Measurements from ENCODE around the gene HSP90AB1. TPM values are rescaled to one million over a fixed set of nuclear protein-coding genes. Genes with fewer than 3 reads are reported as not detected.

Gene HSP90AB1
- total and polyA plus RNA-seq, 9 of the 15 experiments (the other 6 are each of a cell fraction or from before 2014, with no cell fraction given), result 1,780 to 3,358 (median 2,262) TPM

- no peaks in the 10 kb centered on the region for H3K9me3 ChIP-seq (replicated peaks; ENCODE audit: control insufficient read depth, insufficient read depth, low read depth, low read length)
- 2% methylated on average over 7 of the region's 7 CpGs for WGBS (ENCODE audit: insufficient coverage, low coverage, missing lambda C conversion rate)
- FAIRE-seq (no peak), DNase-seq (ENCODE audit: extremely low read depth in 1 of 4, low spot score in 3 of 4) (no peak), ATAC-seq (no peak)
- intact Hi-C loops (cut with micrococcal nuclease), result no loop called here
- H3K79me2 ChIP-seq (ENCODE audit: control insufficient read depth, insufficient read depth, low read length), result no peaks in the 10 kb centered on the region
- H3K4me3 ChIP-seq, result no peak overlapping the region
- peaks cover 0 to 27% of the 10 kb centered on the region in 2 experiments; a peak in 2 of 5 replicates for H3K4me1 ChIP-seq (replicated peaks in 1 of 2; ENCODE audit: control insufficient read depth in 2 of 2, insufficient read depth in 2 of 2, low read length in 2 of 2)
- no peak overlapping the region for H3K4me2 ChIP-seq (ENCODE audit: insufficient read depth, low read length)
- H4K20me1 ChIP-seq (replicated peaks; ENCODE audit: control insufficient read depth, insufficient read depth, low read length), result peaks cover 16% of the 10 kb centered on the region
- peaks cover 4% of the 10 kb centered on the region for H3K9me1 ChIP-seq (ENCODE audit: control insufficient read depth, insufficient read depth, low read length)
- ChIA-PET POLR2A (interaction anchor here (0.6 to 2.2 kb wide), 5 partner anchors 16 to 45 kb away, joined by 3 to 5 read pairs (median 4); partner anchors contain the start of genes AARS2 and HSP90AB1), CTCF (ENCODE audit: low intra/inter-chr PET ratio) (no interaction called here)
- no peak for TF ChIP-seq PHF8 (IDR thresholded peaks at IDR 0.05; ENCODE audit: borderline replicate concordance, low read length)
- no peak overlapping the region for H3K9ac ChIP-seq (ENCODE audit: insufficient read depth in 1 of 2, low read depth in 2 of 2, low read length in 2 of 2)
- no peaks in the 10 kb centered on the region for H3K36me3 ChIP-seq (ENCODE audit: control insufficient read depth, insufficient read depth, low read length)
- no peak overlapping the region for H2AFZ ChIP-seq (ENCODE audit: low read depth, low read length)
- H3K27ac ChIP-seq (ENCODE audit: extremely low read depth, low read depth, low read length), result no peak overlapping the region
- in situ Hi-C loops (cut with MboI), result no loop called here
- H3K27me3 ChIP-seq (ENCODE audit: control insufficient read depth in 2 of 2, insufficient read depth in 2 of 2, low read length in 2 of 2), result peaks cover 71 to 90% of the 10 kb centered on the region in 2 experiments
- BruUV-seq (replicated peaks), result no TSS peak
Measured at GRCh38 chr6:44277763-44278162, 30.9 kb downstream of the HSP90AB1 start.

- ATAC-seq (no peak), DNase-seq (ENCODE audit: extremely low read depth in 1 of 4, low spot score in 3 of 4) (no peak), FAIRE-seq (no peak)
- H3K4me1 ChIP-seq (replicated peaks in 1 of 2; ENCODE audit: control insufficient read depth in 2 of 2, insufficient read depth in 2 of 2, low read length in 2 of 2), result peaks cover 0 to 22% of the 10 kb centered on the region in 2 experiments; a peak in 2 of 5 replicates
- peaks cover 4% of the 10 kb centered on the region for H3K9me1 ChIP-seq (ENCODE audit: control insufficient read depth, insufficient read depth, low read length)
- H3K36me3 ChIP-seq (ENCODE audit: control insufficient read depth, insufficient read depth, low read length), result no peaks in the 10 kb centered on the region
- in situ Hi-C loops (cut with MboI), result no loop called here
- 0% methylated on average over 3 of the region's 3 CpGs for WGBS (ENCODE audit: insufficient coverage, low coverage, missing lambda C conversion rate)
- no TSS peak for BruUV-seq (replicated peaks)
- no peak overlapping the region for H2AFZ ChIP-seq (ENCODE audit: low read depth, low read length)
- intact Hi-C loops (cut with micrococcal nuclease), result no loop called here
- no peak overlapping the region for H3K27ac ChIP-seq (ENCODE audit: extremely low read depth, low read depth, low read length)
- H3K9ac ChIP-seq (ENCODE audit: insufficient read depth in 1 of 2, low read depth in 2 of 2, low read length in 2 of 2), result no peak overlapping the region
- no peaks in the 10 kb centered on the region for H3K79me2 ChIP-seq (ENCODE audit: control insufficient read depth, insufficient read depth, low read length)
- CTCF ChIA-PET (ENCODE audit: low intra/inter-chr PET ratio), result no interaction called here
- no peak overlapping the region for H3K4me3 ChIP-seq
- H3K27me3 ChIP-seq (ENCODE audit: control insufficient read depth in 2 of 2, insufficient read depth in 2 of 2, low read length in 2 of 2), result peaks cover 69 to 89% of the 10 kb centered on the region in 2 experiments
- H3K9me3 ChIP-seq (replicated peaks; ENCODE audit: control insufficient read depth, insufficient read depth, low read depth, low read length), result no peaks in the 10 kb centered on the region
- H4K20me1 ChIP-seq (replicated peaks; ENCODE audit: control insufficient read depth, insufficient read depth, low read length), result peaks cover 14% of the 10 kb centered on the region
- H3K4me2 ChIP-seq (ENCODE audit: insufficient read depth, low read length), result no peak overlapping the region
- POLR2A ChIA-PET, result interaction anchor here (0.6 to 1.5 kb wide), 5 partner anchors 8 to 45 kb away, joined by 3 to 5 read pairs (median 4); partner anchors contain the start of genes AARS2, HSP90AB1 and TMEM151B
- TF ChIP-seq COPS2 (conservative IDR thresholded peaks at IDR 0.05), result no peak
- TF ChIP-seq NR2F6 (CRISPR knock-in tag; IDR thresholded peaks at IDR 0.05), result no peak
- TF ChIP-seq ZNF639 (CRISPR knock-in tag; conservative IDR thresholded peaks at IDR 0.05 in 1 of 2, IDR thresholded peaks at IDR 0.05 in 1 of 2), result no peak
- TF ChIP-seq ATF4 (CRISPR knock-in tag; IDR thresholded peaks at IDR 0.05), result no peak
- TF ChIP-seq DNMT1 (IDR thresholded peaks at IDR 0.05), result no peak
- no peak for TF ChIP-seq ZNF695 (CRISPR knock-in tag; IDR thresholded peaks at IDR 0.05)
- TF ChIP-seq SRSF9 (IDR thresholded peaks at IDR 0.05; ENCODE audit: borderline replicate concordance, low read depth, low read length), result no peak
- no peak for TF ChIP-seq MTA1 (IDR thresholded peaks at IDR 0.05; ENCODE audit: borderline replicate concordance)
- TF ChIP-seq ZNF408 (CRISPR knock-in tag; IDR thresholded peaks at IDR 0.05; ENCODE audit: low read depth), result no peak
- no peak for TF ChIP-seq TAF7 (tag; IDR thresholded peaks at IDR 0.05)
- TF ChIP-seq NFRKB (IDR thresholded peaks at IDR 0.05; ENCODE audit: low read depth), result no peak
- TF ChIP-seq PCBP1 (IDR thresholded peaks at IDR 0.05; ENCODE audit: low read depth, low read length, poor library complexity, severe bottlenecking), result no peak
- no peak for TF ChIP-seq GATA2 (CRISPR knock-in tag; IDR thresholded peaks at IDR 0.05)
- no peak for TF ChIP-seq SMAD2 (IDR thresholded peaks at IDR 0.05; ENCODE audit: low read depth, low read length)
Measured at GRCh38 chr6:44278315-44278714, 31.4 kb downstream of the HSP90AB1 start.

All from K562 (cell line).